HG03432 (cell line): ENCODE data around the gene ZNF354C.

Experiments
- ATAC-seq: cut with Tn5 transposase; IDR thresholded peaks from one replicate; pipeline ENCODE4 v1.9.1; 2021; ENCODE audit warnings: mild to moderate bottlenecking, moderate library complexity; ENCODE audit not compliant: unreplicated experiment

ZNF354C gene

GRCh38 chr5:179126506-179126991 is 66.4 kb downstream of the ZNF354C start:
- no peak for ATAC-seq

- no peak for ATAC-seq
Measured at GRCh38 chr5:179127136-179128040, 67.2 kb downstream of the ZNF354C start.

GRCh38 chr5:179128041-179128365 is 67.8 kb downstream of the ZNF354C start:
- no peak for ATAC-seq

- ATAC-seq: no peak
Measured at GRCh38 chr5:179128976-179129375, 68.8 kb downstream of the ZNF354C start.

- ATAC-seq: no peak
Measured at GRCh38 chr5:179129607-179130071, 69.5 kb downstream of the ZNF354C start.

GRCh38 chr5:179130101-179130681 is 70.0 kb downstream of the ZNF354C start:
- ATAC-seq: no peak

- ATAC-seq: no peak
Measured at GRCh38 chr5:179131321-179131835, 71.2 kb downstream of the ZNF354C start.

GRCh38 chr5:179131886-179132585 is 71.9 kb downstream of the ZNF354C start:
- no peak for ATAC-seq

GRCh38 chr5:179132586-179133355 is 72.6 kb downstream of the ZNF354C start:
- ATAC-seq: no peak
